K562 (cell line): ENCODE results near the gene ID1. TPM values are rescaled to one million over a fixed set of nuclear protein-coding genes. Genes with fewer than 3 reads are reported as not detected.

Experiments
- ATF4 ChIP-seq: fragments of 450-650 bp; formaldehyde crosslinking; IDR thresholded peaks from 2 replicates; pipeline ENCODE4 v1.4.0; 2022; ENCODE audit warnings: mild to moderate bottlenecking, moderate library complexity
- CREB1 ChIP-seq, 2 experiments: sonication (generic) in 1 of 2; formaldehyde crosslinking in 1 of 2; IDR thresholded peaks; 2 replicates each; pipeline versions ENCODE4 v1.6.1 to v1.8.0; 2012 to 2022; ENCODE audit warnings: inconsistent platforms in 1 of 2, mild to moderate bottlenecking in 1 of 2, missing genetic modification reagents in 1 of 2, moderate library complexity in 1 of 2
- DNMT1 ChIP-seq: fragments of 450-650 bp; IDR thresholded peaks from 2 replicates; pipeline ENCODE4 v1.6.1; 2016; ENCODE audit warnings: antibody characterized with exemption, mild to moderate bottlenecking
- E2F5 ChIP-seq: sonication (generic); formaldehyde crosslinking; IDR thresholded peaks from 2 replicates; pipeline ENCODE4 v1.8.0; 2022; ENCODE audit warnings: mild to moderate bottlenecking, missing genetic modification reagents
- ETS2 ChIP-seq: IDR thresholded peaks from 2 replicates; pipeline ENCODE4 v1.6.1; 2016; ENCODE audit warnings: borderline replicate concordance, missing genetic modification characterization, mild to moderate bottlenecking, moderate library complexity, missing compliant biosample characterization; ENCODE audit not compliant: poor library complexity, severe bottlenecking
- ETV1 ChIP-seq: fragments of 450-650 bp; conservative IDR thresholded peaks from 2 replicates; pipeline ENCODE4 v1.6.1; 2016; ENCODE audit warnings: missing genetic modification characterization, control low read depth, low read depth, missing compliant biosample characterization
- FIP1L1 ChIP-seq: fragments of 200-400 bp; formaldehyde crosslinking; IDR thresholded peaks from 2 replicates; pipeline ENCODE4 v1.6.1; 2018; ENCODE audit warnings: mild to moderate bottlenecking, low read depth, low read length; ENCODE audit not compliant: poor library complexity, severe bottlenecking
- FOXK1 ChIP-seq: sonication (generic); formaldehyde crosslinking; IDR thresholded peaks from 2 replicates; pipeline ENCODE4 v1.8.0; 2022; ENCODE audit warnings: missing genetic modification reagents, mild to moderate bottlenecking, borderline replicate concordance
- FOXK2 ChIP-seq, 2 experiments: fragments of 450-650 bp; IDR thresholded peaks in 1 of 2; conservative IDR thresholded peaks in 1 of 2; 2 replicates each; pipeline ENCODE4 v1.6.1; 2016; ENCODE audit warnings: low read depth in 2 of 2, mild to moderate bottlenecking in 1 of 2
- MAFK ChIP-seq: IDR thresholded peaks from 2 replicates; pipeline ENCODE4 v1.6.1; 2011; ENCODE audit warnings: low read length, improper control_type of control experiment
- MEIS2 ChIP-seq: fragments of 450-650 bp; IDR thresholded peaks from 2 replicates; pipeline ENCODE4 v1.6.1; 2014; ENCODE audit warnings: mild to moderate bottlenecking; ENCODE audit not compliant: partially characterized antibody
- MYNN ChIP-seq, 2 experiments: sonication (generic); formaldehyde crosslinking in 1 of 2; IDR thresholded peaks; 2 replicates each; pipeline versions ENCODE4 v1.5.0 to v1.6.1; 2016 to 2020; ENCODE audit warnings: antibody characterized with exemption in 1 of 2, missing genetic modification reagents in 1 of 2
- NFE2L1 ChIP-seq: fragments of 450-650 bp; IDR thresholded peaks from 2 replicates; pipeline ENCODE4 v1.6.1; 2016; ENCODE audit warnings: missing genetic modification characterization, low read depth, mild to moderate bottlenecking, missing compliant biosample characterization, moderate library complexity, borderline replicate concordance
- RBM39 ChIP-seq: fragments of 200-400 bp; formaldehyde crosslinking; optimal IDR thresholded peaks from 2 replicates; pipeline ENCODE3; 2018; ENCODE audit warnings: low read depth, low read length
- RUNX1 ChIP-seq: sonication (generic); IDR thresholded peaks from 2 replicates; pipeline ENCODE4 v1.6.1; 2016; ENCODE audit warnings: antibody characterized with exemption, low read depth
- SMAD4 ChIP-seq: fragments of 250-450 bp; sonication (Bioruptor Pico); conservative IDR thresholded peaks from 2 replicates; pipeline ENCODE4 v1.8.0; 2021; ENCODE audit warnings: inconsistent platforms, mild to moderate bottlenecking, moderate library complexity
- TAF7 ChIP-seq: fragments of 450-650 bp; IDR thresholded peaks from 2 replicates; pipeline ENCODE4 v1.6.1; 2016; ENCODE audit warnings: missing genetic modification characterization, missing compliant biosample characterization
- ZFP91 ChIP-seq: sonication (generic); formaldehyde crosslinking; IDR thresholded peaks from 2 replicates; pipeline ENCODE4 v1.8.0; 2022; ENCODE audit warnings: mild to moderate bottlenecking, missing genetic modification reagents
- ZFX ChIP-seq: sonication (generic); formaldehyde crosslinking; IDR thresholded peaks from 2 replicates; pipeline ENCODE4 v1.8.0; 2022; ENCODE audit warnings: mild to moderate bottlenecking, missing genetic modification reagents, moderate library complexity
- ZNF184 ChIP-seq: sonication (generic); formaldehyde crosslinking; IDR thresholded peaks from 2 replicates; pipeline ENCODE4 v1.5.0; 2020; ENCODE audit warnings: missing genetic modification reagents
- ZNF239 ChIP-seq: fragments of 250-450 bp; sonication (Bioruptor Pico); IDR thresholded peaks from 2 replicates; pipeline ENCODE4 v1.4.0; 2020; ENCODE audit warnings: mild to moderate bottlenecking
- ZNF280A ChIP-seq: fragments of 450-650 bp; IDR thresholded peaks from 2 replicates; pipeline ENCODE4 v1.6.1; 2018; ENCODE audit warnings: mild to moderate bottlenecking, low read depth; ENCODE audit not compliant: partially characterized antibody
- polyA plus RNA-seq, 8 experiments: library from polyadenylated mRNA; depleted of rRNA in 4 of 8; stranded (reverse) in 5 of 8; unstranded in 3 of 8; fragments of >200 nt; fragmentation: Nextera tagmentation in 2 of 8; fragmentation: Illumina TruSeq in 1 of 8; extraction: Ambion mirVana in 2 of 8; extraction: Trizol in 1 of 8; gene quantifications; 2 replicates each; pipeline versions ENCODE4 v1.2.1 to v1.2.3, GENCODE V29; 2011 to 2014; ENCODE audit warnings: inconsistent platforms in 1 of 8, missing spikeins in 1 of 8
- total RNA-seq, 7 experiments: library from RNA; depleted of rRNA in 6 of 7; stranded (reverse); fragments of >200 nt in 6 of 7; fragmentation: Illumina TruSeq in 2 of 7; extraction: Trizol in 2 of 7; gene quantifications; 2 replicates each; pipeline versions ENCODE4 v1.2.1 to v1.2.3, GENCODE V29; 2011 to 2021; ENCODE audit warnings: low replicate concordance in 1 of 7

ID1 gene
- total and polyA plus RNA-seq, 9 of the 15 experiments (the other 6 are each of a cell fraction or from before 2014, with no cell fraction given), result 1.4 to 358 (median 65.0) TPM

- peak; percentile 68; the same call in 1 of the 2 replicates for TF ChIP-seq ZFP91 (CRISPR knock-in tag)
- no peak for TF ChIP-seq ZNF184
- peak; percentile 74; the same call in 1 of the 2 replicates for TF ChIP-seq SMAD4 (CRISPR knock-in tag)
- TF ChIP-seq MEIS2, result peak; percentile 71
- TF ChIP-seq FOXK1 (CRISPR knock-in tag), result peak; percentile 93; the same call in 1 of the 2 replicates
- no peak for TF ChIP-seq MAFK
- 0 out of 2 replicates have a peak, but pooled peaks have one; percentile 50 for TF ChIP-seq DNMT1
- peak; percentile 32 for TF ChIP-seq RBM39
- TF ChIP-seq ETV1 (tag), result no peak
- TF ChIP-seq ZNF239 (CRISPR knock-in tag), result no peak
- peak; percentile 62 for TF ChIP-seq ZFX
- TF ChIP-seq TAF7 (tag), result peak; percentile 86
- TF ChIP-seq E2F5 (CRISPR knock-in tag), result 0 out of 2 replicates have a peak, but pooled peaks have one; percentile 50
- no peak for TF ChIP-seq ETS2
- TF ChIP-seq CREB1 (IDR thresholded peaks at IDR 0.05), result peak; percentile 42
- TF ChIP-seq CREB1 (CRISPR knock-in tag; IDR thresholded peaks at IDR 0.05), result peak; percentile 58; the same call in 1 of the 2 replicates
- peak; percentile 14; the same call in 1 of the 2 replicates for TF ChIP-seq MYNN (IDR thresholded peaks at IDR 0.05)
- no peak for TF ChIP-seq MYNN (CRISPR knock-in tag; IDR thresholded peaks at IDR 0.05)
- no peak for TF ChIP-seq RUNX1
- TF ChIP-seq FOXK2 (conservative IDR thresholded peaks at IDR 0.05 in 1 of 2, IDR thresholded peaks at IDR 0.05 in 1 of 2; ENCODE audit: low read depth in 2 of 2), result peak; percentile 93 to 96
- TF ChIP-seq NFE2L1 (tag), result no peak
- TF ChIP-seq ZNF280A, result no peak
- 0 out of 2 replicates have a peak, but pooled peaks have one; percentile 31 for TF ChIP-seq ATF4 (CRISPR knock-in tag)
- TF ChIP-seq FIP1L1, result peak; percentile 93
Observed at GRCh38 chr20:31605031-31605901, at the start of gene ID1 (continued).
